Trophoblast cell (in vitro differentiated cells and primary cell): Measurements from ENCODE around the gene MCU.

Experiments used
- DNase-seq, 2 donors: peaks; one replicate each; pipeline ENCODE4 v3.0.0-alpha.2; 2016
- H2AFZ ChIP-seq: 2 replicates; pipeline ENCODE4 v1.6.1; 2013; ENCODE audit warnings: low read length, moderate library complexity, mild to moderate bottlenecking; ENCODE audit not compliant: insufficient read depth, poor library complexity
- H2AK5ac ChIP-seq: 2 replicates; pipeline ENCODE4 v1.6.1; 2013; ENCODE audit warnings: mild to moderate bottlenecking, low read length
- H2BK120ac ChIP-seq: 2 replicates; pipeline ENCODE4 v1.6.1; 2013; ENCODE audit warnings: low read length, mild to moderate bottlenecking, moderate library complexity; ENCODE audit not compliant: insufficient read depth, poor library complexity
- H2BK12ac ChIP-seq: 2 replicates; pipeline ENCODE4 v1.6.1; 2013; ENCODE audit warnings: mild to moderate bottlenecking, low read length, moderate library complexity
- H2BK5ac ChIP-seq: 2 replicates; pipeline ENCODE4 v1.6.1; 2013; ENCODE audit warnings: low read length, low read depth, moderate library complexity, mild to moderate bottlenecking; ENCODE audit not compliant: poor library complexity
- H3K14ac ChIP-seq: 2 replicates; pipeline ENCODE4 v1.6.1; 2013; ENCODE audit warnings: mild to moderate bottlenecking, low read length
- H3K18ac ChIP-seq: 2 replicates; pipeline ENCODE4 v1.6.1; 2013; ENCODE audit warnings: mild to moderate bottlenecking, low read length
- H3K23ac ChIP-seq: 2 replicates; pipeline ENCODE4 v1.6.1; 2013; ENCODE audit warnings: low read length
- H3K27ac ChIP-seq: 2 replicates; pipeline ENCODE4 v1.5.1; 2013; ENCODE audit warnings: low read depth, mild to moderate bottlenecking, inconsistent platforms, low read length, moderate library complexity
- H3K27me3 ChIP-seq: 2 replicates; pipeline ENCODE4 v1.6.1; 2013; ENCODE audit warnings: inconsistent platforms, mild to moderate bottlenecking, low read length, moderate library complexity; ENCODE audit not compliant: insufficient read depth
- H3K36me3 ChIP-seq, 2 experiments: 1 replicate in 1 of 2; 2 replicates in 1 of 2; pipeline ENCODE4 v1.6.1; 2013; ENCODE audit warnings: low read length in 2 of 2, mild to moderate bottlenecking in 2 of 2, moderate library complexity in 1 of 2; ENCODE audit not compliant: insufficient read depth in 2 of 2, control insufficient read depth in 1 of 2
- H3K4ac ChIP-seq: 2 replicates; pipeline ENCODE4 v1.6.1; 2013; ENCODE audit warnings: low read depth, mild to moderate bottlenecking, low read length, moderate library complexity
- H3K4me1 ChIP-seq, 2 experiments: 1 replicate in 1 of 2; 2 replicates in 1 of 2; pipeline ENCODE4 v1.6.1; 2013; ENCODE audit warnings: low read length in 2 of 2, mild to moderate bottlenecking in 2 of 2, moderate library complexity in 1 of 2; ENCODE audit not compliant: insufficient read depth in 2 of 2, control insufficient read depth in 1 of 2
- H3K4me2 ChIP-seq: 2 replicates; pipeline ENCODE4 v1.6.1; 2013; ENCODE audit warnings: inconsistent platforms, mild to moderate bottlenecking, low read length, moderate library complexity
- H3K4me3 ChIP-seq: 2 replicates; pipeline ENCODE4 v1.5.1; 2013; ENCODE audit warnings: mild to moderate bottlenecking, low read depth, low read length, inconsistent platforms
- H3K79me1 ChIP-seq: one replicate; pipeline ENCODE4 v1.6.1; 2013; ENCODE audit warnings: low read length
- H3K79me2 ChIP-seq: 2 replicates; pipeline ENCODE4 v1.6.1; 2013; ENCODE audit warnings: low read length, mild to moderate bottlenecking; ENCODE audit not compliant: control insufficient read depth, insufficient read depth, poor library complexity
- H3K9ac ChIP-seq: 2 replicates; pipeline ENCODE4 v1.6.1; 2013; ENCODE audit warnings: mild to moderate bottlenecking, low read length
- H3K9me3 ChIP-seq: 2 replicates; pipeline ENCODE4 v1.6.1; 2013; ENCODE audit warnings: low read depth, mild to moderate bottlenecking, control low read depth, inconsistent platforms, low read length; ENCODE audit not compliant: insufficient read depth
- H4K12ac ChIP-seq: 2 replicates; pipeline ENCODE4 v1.6.1; 2013; ENCODE audit warnings: low read depth, mild to moderate bottlenecking, low read length, moderate library complexity
- H4K8ac ChIP-seq: 2 replicates; pipeline ENCODE4 v1.6.1; 2013; ENCODE audit warnings: low read depth, mild to moderate bottlenecking, low read length, moderate library complexity
- H4K91ac ChIP-seq: one replicate; pipeline ENCODE4 v1.6.1; 2013; ENCODE audit warnings: low read depth, mild to moderate bottlenecking, low read length, moderate library complexity
- WGBS: extraction: QIAGEN DNeasy Blood & Tissue Kit; methylation state at CpG from one replicate; pipeline ENCODE4 v1.1.7; 2013; ENCODE audit warnings: missing lambda C conversion rate; ENCODE audit not compliant: insufficient read length, insufficient coverage; ENCODE audit errors: extremely low coverage; 5-methylcytosine and 5-hydroxymethylcytosine counted together

MCU gene

GRCh38 chr10:72825163-72825562 lies 133.2 kb downstream of the MCU start:
- Histone ChIP-seq H4K8ac (no peak overlapping the region), H2AFZ (no peak overlapping the region), H2BK12ac (no peak overlapping the region), H3K18ac (no peak overlapping the region), H3K23ac (no peak overlapping the region), H2BK120ac (no peak overlapping the region), H3K36me3 (no peaks in the 10 kb centered on the region), H3K79me2 (no peaks in the 10 kb centered on the region), H3K79me1 (no peaks in the 10 kb centered on the region), H2BK5ac (no peak overlapping the region), H3K27ac (no peak overlapping the region), H3K4me3 (no peak overlapping the region), H3K9me3 (no peaks in the 10 kb centered on the region), H3K4me1 (no peaks in the 10 kb centered on the region), H3K27me3 (no peaks in the 10 kb centered on the region), H3K14ac (no peak overlapping the region), H3K4me2 (no peak overlapping the region), H2AK5ac (no peak overlapping the region), H3K4ac (no peak overlapping the region), H4K91ac (no peak overlapping the region), H3K9ac (no peak overlapping the region), H4K12ac (no peak overlapping the region)
- no peak for DNase-seq

GRCh38 chr10:72826346-72826745 lies 134.4 kb downstream of the MCU start:
- Histone ChIP-seq H4K12ac (no peak overlapping the region), H3K27me3 (no peaks in the 10 kb centered on the region), H4K8ac (no peak overlapping the region), H2AFZ (no peak overlapping the region), H3K79me2 (no peaks in the 10 kb centered on the region), H2BK120ac (no peak overlapping the region), H3K79me1 (no peaks in the 10 kb centered on the region), H3K9ac (no peak overlapping the region), H3K4ac (no peak overlapping the region), H3K14ac (no peak overlapping the region), H3K23ac (no peak overlapping the region), H2BK12ac (no peak overlapping the region), H3K18ac (no peak overlapping the region), H3K9me3 (no peaks in the 10 kb centered on the region), H3K27ac (no peak overlapping the region), H2BK5ac (no peak overlapping the region), H3K36me3 (no peaks in the 10 kb centered on the region), H3K4me1 (no peaks in the 10 kb centered on the region), H2AK5ac (no peak overlapping the region), H3K4me3 (no peak overlapping the region), H3K4me2 (no peak overlapping the region), H4K91ac (no peak overlapping the region)
- no peak for DNase-seq

- no peak overlapping the region for H4K91ac ChIP-seq
- no peaks in the 10 kb centered on the region for H3K36me3 ChIP-seq
- no peak for DNase-seq
Measured at GRCh38 chr10:72828294-72828693, 136.4 kb downstream of the MCU start.

GRCh38 chr10:72830625-72831024 lies 138.7 kb downstream of the MCU start:
- Histone ChIP-seq H2BK5ac (no peak overlapping the region), H3K79me1 (no peaks in the 10 kb centered on the region), H3K23ac (no peak overlapping the region), H2AFZ (no peak overlapping the region), H3K27me3 (no peaks in the 10 kb centered on the region), H3K9ac (no peak overlapping the region), H3K14ac (no peak overlapping the region), H2BK12ac (no peak overlapping the region), H3K18ac (no peak overlapping the region), H3K4me3 (no peak overlapping the region), H3K36me3 (no peaks in the 10 kb centered on the region), H2BK120ac (no peak overlapping the region), H4K91ac (no peak overlapping the region), H4K12ac (no peak overlapping the region), H2AK5ac (no peak overlapping the region), H4K8ac (no peak overlapping the region), H3K79me2 (no peaks in the 10 kb centered on the region), H3K27ac (no peak overlapping the region), H3K4me1 (no peaks in the 10 kb centered on the region), H3K4me2 (no peak overlapping the region), H3K4ac (no peak overlapping the region), H3K9me3 (no peaks in the 10 kb centered on the region)
- WGBS: no CpG with 5 or more reads among the region's 2 CpGs
- DNase-seq: no peak

More at GRCh38 chr10:72828294-72828693, 136.4 kb downstream of the MCU start:
- Histone ChIP-seq H2BK120ac (no peak overlapping the region), H3K27ac (no peak overlapping the region), H3K4ac (no peak overlapping the region), H3K4me2 (no peak overlapping the region), H3K4me3 (no peak overlapping the region), H3K79me2 (no peaks in the 10 kb centered on the region), H3K79me1 (no peaks in the 10 kb centered on the region), H3K23ac (no peak overlapping the region), H4K8ac (no peak overlapping the region), H2AFZ (no peak overlapping the region), H3K14ac (no peak overlapping the region), H4K12ac (no peak overlapping the region), H3K9ac (no peak overlapping the region), H3K4me1 (no peaks in the 10 kb centered on the region), H2AK5ac (no peak overlapping the region), H2BK12ac (no peak overlapping the region), H3K27me3 (no peaks in the 10 kb centered on the region), H3K18ac (no peak overlapping the region), H2BK5ac (no peak overlapping the region), H3K9me3 (no peaks in the 10 kb centered on the region)
